HPDE6-E6E7 (cell line): ENCODE measurements around the gene WIZ.
A peak's percentile ranks its signal among the peaks of the same experiment; 100 is the strongest.
"Not testable (repeated sequence)": the region's sequence is repeated elsewhere in the genome, so short reads cannot be mapped to it uniquely, and the experiment has no call there.

Experiments
- DNase-seq: peaks from one replicate; pipeline ENCODE4 v3.0.0; 2011; ENCODE audit warnings: missing footprints; ENCODE audit errors: extremely low spot score

The WIZ gene, protein sequence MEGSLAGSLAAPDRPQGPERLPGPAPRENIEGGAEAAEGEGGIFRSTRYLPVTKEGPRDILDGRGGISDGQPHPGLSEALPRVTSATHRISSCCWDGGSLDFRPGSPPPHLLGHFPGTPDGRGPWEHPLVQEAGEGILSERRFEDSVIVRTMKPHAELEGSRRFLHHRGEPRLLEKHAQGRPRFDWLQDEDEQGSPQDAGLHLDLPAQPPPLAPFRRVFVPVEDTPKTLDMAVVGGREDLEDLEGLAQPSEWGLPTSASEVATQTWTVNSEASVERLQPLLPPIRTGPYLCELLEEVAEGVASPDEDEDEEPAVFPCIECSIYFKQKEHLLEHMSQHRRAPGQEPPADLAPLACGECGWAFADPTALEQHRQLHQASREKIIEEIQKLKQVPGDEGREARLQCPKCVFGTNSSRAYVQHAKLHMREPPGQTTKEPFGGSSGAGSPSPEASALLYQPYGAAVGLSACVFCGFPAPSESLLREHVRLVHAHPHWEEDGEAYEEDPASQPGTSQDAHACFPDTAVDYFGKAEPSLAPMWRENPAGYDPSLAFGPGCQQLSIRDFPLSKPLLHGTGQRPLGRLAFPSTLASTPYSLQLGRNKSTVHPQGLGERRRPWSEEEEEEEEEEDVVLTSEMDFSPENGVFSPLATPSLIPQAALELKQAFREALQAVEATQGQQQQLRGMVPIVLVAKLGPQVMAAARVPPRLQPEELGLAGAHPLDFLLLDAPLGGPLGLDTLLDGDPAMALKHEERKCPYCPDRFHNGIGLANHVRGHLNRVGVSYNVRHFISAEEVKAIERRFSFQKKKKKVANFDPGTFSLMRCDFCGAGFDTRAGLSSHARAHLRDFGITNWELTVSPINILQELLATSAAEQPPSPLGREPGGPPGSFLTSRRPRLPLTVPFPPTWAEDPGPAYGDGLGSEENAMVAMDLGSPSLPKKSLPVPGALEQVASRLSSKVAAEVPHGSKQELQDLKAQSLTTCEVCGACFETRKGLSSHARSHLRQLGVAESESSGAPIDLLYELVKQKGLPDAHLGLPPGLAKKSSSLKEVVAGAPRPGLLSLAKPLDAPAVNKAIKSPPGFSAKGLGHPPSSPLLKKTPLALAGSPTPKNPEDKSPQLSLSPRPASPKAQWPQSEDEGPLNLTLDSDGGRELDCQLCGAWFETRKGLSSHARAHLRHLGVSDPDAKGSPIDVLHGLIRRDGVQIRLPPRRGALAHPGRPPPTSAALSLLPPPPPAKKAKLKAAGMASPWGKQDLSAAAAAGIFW (N-terminal part only)

DNA sequence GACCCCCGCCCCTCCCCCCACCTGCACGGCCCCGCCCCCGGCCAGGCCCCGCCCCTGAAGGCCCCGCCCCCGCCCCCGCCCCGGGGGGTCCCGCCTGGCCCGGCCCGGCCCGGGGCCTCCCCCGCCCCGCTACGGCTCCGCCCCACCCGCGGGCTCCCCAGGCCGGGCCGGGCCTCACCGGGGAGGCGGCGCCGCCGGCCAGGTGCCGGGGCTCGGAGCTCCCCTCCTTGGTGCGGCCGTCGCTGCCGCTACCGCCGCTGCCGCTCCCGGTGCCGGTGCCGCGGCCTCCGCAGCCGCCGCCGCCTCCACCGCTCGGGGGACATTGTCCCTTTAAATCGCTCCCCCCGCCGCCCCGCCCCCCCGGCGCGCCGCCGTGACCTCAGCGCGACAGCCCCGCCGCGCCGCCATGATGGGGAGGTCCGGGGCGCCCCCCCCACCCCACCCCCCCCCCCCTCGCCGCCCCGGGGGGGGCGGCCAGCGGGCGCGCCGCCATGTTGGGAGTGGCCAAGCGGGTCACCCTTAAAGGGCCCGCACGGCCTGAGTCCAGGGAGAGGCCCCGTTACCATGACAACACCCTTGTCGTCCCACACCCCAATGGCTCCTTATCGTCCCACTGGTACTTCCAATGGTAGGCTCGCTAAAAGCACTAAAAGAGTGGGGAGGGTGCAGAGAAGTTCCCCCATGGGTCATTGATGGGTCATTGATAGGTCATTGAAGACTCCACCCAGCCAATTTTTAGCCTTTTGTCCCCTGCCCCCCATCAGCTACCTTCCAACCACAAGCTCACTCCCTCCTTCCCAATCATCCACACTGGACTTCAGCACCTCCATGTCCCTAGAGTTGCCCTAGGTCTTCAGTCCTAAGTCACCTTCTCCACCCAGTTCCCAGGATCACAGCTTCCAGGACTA lies at the start of gene WIZ:
Gene WIZ (minus strand): TSS at position 337 of the 908 bp plus-strand sequence. CDS start 1,649 bp downstream, outside the sequence.
- peak; percentile 61 for DNase-seq

DNA sequence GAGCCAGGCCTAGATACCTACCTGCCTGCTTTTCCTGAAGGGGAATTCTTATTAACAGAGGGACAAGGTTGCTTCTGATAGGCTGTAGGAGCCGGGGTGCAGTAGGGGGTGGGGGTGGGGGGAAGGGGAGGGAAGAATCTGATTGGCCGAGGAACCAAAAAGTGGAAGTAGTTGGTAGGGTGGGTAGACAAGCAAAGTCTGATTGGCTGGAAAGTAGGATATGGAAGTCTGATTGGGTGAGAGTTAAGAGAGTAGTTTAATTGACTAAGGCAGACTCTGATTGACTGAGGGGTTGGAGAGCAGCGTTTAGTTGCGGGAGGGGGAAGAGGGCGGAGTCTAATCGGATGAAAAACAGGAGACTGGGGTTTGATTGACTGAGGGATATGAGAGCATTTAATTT lies 49.2 kb upstream of the WIZ start:
- no peak for DNase-seq

DNA sequence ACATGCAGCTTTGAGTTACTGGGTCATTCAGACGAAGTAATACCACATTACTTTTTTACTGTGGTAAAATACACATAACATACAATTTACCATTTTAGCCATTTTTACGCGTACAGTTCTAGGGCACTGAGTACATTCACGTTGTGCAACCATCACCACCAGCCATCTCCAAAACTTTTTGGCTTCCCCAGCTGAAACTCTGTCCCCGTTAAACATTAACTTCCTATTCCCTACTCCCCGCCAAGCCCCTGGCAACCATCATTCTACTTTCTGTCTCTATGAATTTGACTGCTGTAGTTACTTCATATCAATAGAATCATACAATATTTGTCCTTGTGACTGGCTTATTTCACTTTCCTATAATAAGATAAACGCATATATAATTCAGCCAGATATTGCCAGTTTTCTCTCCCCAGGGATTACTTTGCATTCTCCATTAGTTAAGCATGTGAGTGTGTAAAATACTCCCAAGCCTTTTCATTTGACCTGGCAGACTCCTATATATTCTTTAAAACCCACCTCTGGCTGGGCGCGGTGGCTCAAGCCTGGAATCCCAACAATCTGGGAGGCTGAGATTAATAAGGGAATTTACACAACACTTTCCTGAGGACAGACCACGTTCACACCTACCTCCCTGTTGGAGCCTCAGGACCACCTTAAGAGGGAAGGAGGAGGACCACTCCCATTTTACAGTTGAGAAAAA lies 48.6 kb upstream of the WIZ start:
- no peak for DNase-seq

DNA sequence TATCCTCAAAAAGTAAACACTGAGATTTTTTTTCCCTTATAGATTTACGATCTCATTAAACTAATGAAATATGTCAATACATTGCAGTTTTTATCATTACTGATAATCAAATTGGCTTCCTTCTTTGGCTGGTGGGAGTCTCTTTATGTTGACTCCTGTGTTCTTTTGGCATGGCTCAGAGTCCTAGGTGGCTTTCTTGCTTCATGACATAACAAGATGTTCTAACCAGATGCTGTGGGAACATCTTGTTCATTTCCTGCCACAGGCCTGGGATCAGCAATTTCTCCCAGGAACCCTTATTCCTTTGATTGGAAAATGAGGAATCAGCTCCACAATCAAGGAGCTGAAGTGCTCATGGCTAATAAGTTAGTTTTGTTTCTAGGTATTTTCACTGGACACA lies 45.4 kb upstream of the WIZ start:
- no peak for DNase-seq

DNA sequence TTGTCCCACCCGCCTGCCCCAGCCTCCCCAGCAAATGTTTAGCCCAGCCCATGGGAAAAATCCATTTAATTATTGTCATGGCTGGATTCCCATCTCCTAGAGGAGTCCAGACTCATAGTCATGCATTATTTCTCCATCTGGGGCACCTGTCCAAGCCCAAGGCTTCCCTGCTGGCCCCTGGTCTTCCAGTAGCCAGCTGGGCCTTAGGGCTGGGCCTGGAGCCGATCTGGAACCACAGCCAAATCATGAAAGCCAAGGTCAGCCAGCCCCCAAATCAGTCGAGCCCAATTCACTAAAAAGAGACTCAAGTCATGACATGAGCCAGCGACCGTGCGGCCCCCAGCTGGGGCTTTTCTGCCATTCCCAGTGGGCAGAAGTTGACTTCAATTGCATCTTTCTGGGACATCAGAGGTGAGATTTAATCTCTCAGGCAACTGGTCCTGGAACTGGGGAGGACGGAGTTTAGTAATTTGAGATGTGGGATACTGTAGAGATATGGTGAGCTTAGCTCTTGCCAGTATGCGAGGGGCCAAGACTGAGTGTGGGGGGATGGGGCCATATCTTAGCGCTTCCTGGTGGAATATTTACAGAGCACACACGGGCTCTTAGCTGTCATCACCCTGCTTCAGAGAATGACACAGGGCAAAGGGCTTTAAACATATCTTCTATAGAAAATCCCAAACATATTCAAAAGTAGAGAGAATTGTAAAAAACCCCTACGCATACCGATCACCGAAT lies 38.9 kb upstream of the WIZ start:
- no peak for DNase-seq

DNA sequence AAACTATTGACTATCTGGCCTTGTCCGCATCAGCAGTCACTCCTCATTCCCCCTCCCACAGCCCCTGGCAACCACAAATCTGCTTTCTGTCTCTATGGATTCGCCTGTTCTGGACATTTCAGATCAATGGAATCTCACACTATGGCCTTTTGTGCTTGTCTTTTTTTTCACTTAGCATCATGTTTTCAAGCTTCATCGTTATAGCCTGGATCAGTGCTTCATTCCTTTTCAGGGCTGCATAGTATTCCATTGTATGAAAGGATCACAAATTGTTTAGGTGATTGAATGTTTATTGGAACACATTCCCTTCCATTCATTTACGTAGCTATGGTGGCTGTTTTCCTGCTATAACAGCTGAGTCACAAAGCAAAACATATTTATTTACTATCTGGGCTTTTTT lies 37.3 kb upstream of the WIZ start:
- no peak for DNase-seq

DNA sequence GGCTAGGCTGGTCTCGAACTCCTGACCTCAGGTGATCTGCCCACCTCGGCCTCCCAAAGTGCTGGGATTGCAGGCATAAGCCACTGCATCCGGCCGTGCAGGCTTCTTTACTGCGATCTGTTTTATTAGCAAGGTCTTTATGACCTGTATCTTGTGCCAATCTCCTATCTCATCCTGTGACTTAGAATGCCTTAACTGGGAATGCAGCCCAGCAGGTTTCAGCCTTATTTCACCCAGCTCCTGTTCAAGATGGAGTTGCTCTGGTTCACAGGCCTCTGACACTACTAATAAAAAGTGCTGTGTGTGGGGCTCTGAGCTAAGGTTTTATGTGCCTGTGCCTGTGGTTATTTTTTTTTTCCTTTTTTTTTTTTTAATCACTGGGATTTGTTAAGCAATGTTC lies 36.0 kb upstream of the WIZ start:
- not testable (repeated sequence) for DNase-seq

DNA sequence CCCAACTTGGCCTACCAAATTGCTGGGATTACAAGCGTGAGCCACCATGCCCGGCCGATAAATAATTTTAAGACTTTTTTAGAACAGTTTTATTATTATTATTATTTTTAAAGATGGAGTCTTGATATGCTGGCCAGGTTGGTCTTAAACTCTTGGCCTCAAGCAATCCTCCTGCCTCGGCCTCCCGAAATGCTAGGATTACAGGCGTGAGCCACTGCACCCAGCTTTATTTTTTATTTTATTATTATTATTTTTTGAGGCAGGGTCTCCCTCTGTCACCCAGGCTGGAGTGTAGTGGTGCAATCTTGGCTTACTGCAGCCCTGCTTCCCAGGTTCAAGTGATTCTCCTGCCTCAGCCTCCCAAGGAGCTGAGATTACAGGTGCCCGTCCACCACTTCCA lies 31.2 kb upstream of the WIZ start:
- not testable (repeated sequence) for DNase-seq

DNA sequence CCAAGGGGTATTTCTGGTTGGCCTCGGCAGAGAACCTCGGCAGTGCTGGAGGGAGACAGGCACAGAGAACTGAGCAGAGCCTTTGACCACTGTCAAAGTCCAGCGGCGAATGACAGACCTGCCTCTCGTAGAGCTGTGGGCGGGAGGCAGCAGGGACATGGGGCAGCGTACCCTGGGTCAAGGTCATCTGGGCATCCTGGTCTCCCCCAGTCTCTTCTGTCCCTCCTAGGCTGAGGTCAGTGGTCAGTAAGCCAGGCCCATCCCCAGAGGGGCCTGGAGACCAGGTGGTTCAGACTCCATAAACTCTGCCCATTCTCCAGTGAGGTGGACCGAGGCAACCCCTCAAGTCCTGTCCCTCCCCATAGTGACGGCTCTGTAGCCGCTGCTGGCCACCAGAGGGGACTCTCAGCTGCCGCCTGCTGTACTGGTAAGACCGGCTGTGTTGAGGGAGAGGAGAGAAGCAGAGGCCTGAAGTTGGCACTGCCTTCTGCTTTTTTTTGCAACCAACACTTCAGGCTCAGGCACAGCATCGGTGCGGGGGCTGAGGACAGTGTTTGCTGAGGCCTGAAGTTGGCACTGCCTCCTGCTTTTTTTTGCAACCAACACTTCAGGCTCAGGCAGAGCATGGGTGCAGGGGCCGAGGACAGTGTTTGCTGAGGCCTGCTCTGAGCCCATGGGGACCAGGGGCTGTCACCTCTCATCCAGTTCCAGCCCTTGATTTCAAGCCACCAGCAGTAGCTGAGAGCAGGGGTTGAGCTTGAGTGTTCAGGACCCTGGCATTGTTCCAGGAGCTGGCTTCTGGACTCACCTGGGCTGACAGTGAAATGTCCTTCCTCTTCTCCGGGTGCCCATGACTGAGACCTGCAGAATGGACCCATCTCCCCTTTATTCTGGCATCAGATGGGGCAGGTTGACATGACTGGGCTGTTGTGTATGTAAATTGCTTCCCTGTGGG lies 29.9 kb upstream of the WIZ start, which contains the start of gene PGLYRP2:
Gene PGLYRP2 (minus strand): TSS at position 111 of the 955 bp plus-strand sequence. CDS start 130 bp downstream, outside the sequence.
- no peak for DNase-seq

DNA sequence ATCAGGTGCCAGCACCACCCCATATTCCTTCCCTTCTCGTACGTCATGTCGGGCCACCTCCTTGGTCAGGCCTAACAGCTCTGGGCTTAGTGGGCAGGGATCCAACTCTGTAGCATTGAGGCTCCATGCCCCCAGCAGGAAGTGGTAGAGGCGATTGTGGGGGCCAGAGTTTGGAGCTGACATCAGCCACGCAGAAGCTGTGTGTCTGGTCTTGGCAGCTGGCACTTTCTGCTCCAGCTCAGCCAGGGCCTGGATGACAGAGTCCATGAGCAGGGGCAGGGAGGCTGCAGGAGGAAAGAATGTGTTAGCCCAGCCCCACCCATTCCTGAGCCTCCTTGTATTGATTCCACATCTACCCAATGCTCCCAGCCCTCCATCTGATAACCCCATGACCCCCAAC lies 26.6 kb upstream of the WIZ start:
- no peak for DNase-seq

DNA sequence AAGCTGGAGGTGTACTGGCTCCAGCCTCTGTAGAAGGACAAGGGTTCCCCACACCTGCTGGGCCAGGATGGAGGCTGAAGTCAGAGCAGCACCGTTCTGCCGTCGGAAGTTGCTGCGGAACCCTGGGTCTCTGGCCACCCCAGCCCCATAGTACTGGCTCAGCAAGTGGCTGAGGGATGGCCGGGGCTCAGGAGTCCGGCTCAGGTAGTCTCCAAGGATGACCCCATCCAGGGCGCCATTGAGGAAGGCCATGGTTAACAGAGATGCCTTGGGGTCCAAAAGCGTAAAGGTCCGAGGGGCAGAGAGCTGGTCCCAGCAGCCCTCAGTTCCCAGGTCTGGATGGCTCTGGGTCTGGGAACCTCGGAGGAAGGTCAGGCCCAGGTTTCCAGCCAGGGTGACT lies 25.9 kb upstream of the WIZ start:
- DNase-seq, result no peak

DNA sequence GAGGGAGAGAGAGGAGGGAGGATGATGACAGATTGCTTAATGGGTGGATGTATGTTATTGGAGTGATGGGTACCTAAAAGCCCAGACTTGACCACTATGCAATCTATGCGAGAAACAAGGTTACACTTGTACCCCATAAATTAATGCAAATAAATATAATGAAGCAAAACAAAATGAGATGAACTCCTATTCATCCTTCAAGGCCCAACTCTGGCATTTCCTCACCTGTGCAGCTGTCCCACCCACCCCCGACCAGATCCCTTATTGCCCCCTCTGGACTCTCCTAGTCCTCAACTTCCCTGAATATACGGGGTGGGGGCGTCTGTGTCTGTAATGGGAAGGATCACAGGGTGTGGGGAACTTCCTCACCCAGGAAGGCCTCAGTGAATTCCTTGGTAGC lies 25.4 kb upstream of the WIZ start:
- no peak for DNase-seq

DNA sequence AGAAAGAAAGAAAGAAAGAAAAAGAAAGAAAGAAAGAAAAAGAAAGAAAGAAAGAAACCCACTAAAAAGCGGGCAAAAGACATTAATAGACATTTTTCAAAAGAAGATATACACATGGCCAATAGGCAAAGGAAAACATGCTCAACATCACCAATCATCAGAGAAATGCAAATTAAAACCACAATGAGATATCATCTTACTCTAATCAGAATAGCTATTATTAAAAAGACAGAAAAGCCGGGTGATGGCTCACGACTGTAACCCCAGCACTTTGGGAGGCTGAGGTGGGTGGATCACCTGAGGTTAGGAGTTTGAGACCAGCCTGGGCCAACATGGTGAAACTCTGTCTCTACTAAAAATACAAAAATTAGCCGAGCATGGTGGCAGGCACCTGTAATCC lies 24.1 kb upstream of the WIZ start:
- not testable (repeated sequence) for DNase-seq

DNA sequence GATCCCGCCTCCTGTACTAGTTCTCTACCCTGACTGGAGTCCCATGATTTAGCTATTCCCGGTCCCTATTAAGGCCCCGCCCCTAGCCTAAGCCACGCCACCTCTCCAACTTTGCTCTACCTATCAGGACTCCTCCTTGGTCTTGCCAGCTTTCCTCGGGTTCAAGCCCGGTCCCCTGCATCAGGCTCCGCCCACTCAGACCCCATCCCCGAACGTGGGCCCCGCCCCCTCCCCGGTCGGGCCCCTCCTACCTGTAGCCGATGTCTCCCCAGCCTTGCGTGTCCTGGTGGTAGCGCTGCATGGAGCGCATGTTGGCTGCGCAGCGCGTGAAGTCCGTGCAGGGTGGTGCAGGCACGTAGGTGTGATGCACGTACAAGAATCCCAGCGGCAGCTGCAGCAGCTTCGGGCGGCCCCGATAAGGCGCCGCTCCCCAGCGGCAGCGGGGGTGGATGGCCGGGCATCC lies 21.9 kb upstream of the WIZ start:
- no peak for DNase-seq

DNA sequence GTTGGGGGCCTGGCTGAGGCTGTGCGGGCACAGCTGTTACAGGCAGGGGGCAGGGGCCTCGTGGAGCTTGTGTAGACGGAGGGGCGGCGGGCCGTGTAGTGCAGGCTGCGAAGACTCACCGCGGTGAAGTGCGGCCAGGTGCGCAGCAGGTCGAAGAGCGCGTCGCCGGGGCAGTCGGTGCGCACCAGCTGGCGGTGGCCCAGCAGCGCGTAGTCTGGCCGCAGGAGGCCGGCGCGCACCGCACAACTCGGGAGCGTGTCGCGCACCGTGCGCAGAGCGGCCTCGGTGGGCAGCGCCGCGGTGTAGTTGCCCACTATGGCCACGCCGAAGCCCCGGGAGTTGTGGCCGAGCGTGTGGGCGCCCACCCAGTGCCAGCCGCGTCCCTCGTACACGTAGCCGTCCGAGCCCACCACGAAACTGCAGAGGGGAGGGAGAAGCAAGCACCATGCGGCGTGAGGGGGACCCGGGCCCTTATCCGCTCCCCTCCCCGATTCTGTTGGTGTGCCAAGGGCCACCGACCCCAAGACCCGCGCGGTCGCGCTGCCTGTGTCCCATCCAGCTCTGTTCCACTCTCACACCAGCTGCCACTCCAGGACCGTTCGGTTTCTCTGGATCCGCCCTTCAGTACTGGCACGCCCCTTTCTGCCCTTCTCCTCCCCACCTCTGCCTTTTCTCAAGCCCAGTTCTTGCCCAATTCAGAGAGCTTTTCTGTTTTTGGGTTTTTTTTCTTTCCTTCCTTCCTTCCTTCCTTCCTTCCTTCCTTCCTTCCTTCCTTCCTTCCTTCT lies 19.9 kb upstream of the WIZ start:
- no peak for DNase-seq

DNA sequence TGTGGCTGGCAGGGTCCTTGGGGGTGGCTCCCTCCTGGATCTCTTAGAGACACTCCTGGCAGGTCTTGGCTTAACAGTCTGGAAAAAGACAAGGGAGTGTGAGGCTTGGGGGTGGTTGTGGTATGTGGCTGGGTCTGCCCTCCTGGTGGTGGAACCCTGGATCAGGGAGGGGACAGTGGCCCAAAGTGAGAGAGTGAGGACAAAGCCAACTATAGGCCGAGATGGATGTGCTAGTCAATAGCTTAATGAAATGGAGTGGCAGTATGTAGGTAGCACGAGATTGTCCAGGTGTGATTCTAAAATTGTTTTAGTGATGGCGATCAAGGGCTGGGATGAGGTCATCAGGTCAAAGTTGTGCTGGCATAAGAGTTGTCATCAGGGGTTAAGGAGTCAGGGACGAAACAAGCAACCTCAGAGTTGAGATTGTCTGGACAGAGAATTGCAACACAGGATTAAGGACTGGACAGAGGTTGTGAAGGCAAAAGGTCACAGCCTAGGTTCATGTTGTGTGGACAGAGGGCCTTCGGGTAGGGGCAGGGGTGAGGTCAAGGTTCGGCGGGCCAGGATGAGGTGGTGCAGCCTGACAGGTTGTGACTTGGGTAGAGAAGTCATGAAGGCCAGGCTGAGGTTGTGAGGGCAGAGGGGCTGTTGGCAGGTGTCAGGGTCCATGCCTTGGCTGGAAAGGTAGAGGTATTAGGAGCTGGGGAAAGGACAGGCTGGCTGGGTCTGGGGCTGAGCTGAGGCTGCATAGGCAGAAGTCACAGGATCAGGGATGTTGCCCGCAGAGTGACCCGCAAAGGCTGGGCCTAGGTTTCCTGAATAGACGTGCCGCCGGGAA lies 19.1 kb upstream of the WIZ start:
- no peak for DNase-seq
